SKM-1 treated with dmso at 0.1 percent for 144 hours (cell line): ENCODE measurements around the gene ID2.

Experiments used
- DNase-seq: peaks from one replicate; lab custom pipeline; 2025; ENCODE audit not compliant: unreplicated experiment; lab: John Stamatoyannopoulos, UW

ID2 gene, protein sequence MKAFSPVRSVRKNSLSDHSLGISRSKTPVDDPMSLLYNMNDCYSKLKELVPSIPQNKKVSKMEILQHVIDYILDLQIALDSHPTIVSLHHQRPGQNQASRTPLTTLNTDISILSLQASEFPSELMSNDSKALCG

DNA sequence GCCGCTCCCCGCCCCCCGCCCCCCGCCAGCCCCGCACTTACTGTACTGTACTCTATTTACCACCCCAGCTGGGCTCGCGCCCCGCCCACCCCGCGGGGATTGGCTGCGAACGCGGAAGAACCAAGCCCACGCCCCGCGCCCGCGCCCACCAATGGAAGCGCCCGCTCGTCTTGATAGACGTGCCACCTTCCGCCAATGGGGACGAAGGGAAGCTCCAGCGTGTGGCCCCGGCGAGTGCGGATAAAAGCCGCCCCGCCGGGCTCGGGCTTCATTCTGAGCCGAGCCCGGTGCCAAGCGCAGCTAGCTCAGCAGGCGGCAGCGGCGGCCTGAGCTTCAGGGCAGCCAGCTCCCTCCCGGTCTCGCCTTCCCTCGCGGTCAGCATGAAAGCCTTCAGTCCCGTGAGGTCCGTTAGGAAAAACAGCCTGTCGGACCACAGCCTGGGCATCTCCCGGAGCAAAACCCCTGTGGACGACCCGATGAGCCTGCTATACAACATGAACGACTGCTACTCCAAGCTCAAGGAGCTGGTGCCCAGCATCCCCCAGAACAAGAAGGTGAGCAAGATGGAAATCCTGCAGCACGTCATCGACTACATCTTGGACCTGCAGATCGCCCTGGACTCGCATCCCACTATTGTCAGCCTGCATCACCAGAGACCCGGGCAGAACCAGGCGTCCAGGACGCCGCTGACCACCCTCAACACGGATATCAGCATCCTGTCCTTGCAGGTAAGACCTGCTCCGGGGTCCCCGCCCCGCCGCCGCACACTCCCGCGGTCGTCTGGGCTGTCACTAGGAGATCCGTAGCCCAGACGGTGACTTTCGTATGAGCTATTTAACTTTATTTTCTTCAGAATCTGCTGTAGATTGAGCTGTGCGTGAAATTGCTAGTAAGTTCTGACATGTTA, at the start of gene ID2:
TSS of gene ID2 (plus strand) at position 271 of the 907 bp plus-strand sequence. CDS start at position 381, 110 bp downstream.
- peak; percentile 94 for DNase-seq

DNA sequence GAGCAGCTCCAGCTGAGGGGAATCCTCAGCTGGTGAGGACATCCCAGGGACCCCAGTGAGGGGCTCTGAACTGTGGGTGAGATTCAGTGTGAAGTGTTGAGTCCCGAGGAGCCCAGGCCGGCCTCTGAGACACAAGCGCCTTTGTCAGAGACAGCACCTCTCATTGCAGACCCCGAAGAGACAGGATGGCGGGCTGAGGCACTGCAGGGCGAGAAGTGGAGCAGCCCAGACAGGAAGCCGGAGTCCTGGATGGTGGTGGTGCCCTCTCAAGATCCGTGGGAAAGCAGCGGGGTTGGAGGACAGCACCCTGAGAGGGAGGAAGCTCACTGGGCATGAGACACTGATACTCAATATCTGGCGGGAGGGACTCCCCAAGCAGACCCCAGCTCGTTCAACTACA, 49.1 kb upstream of the ID2 start:
- no peak for DNase-seq

DNA sequence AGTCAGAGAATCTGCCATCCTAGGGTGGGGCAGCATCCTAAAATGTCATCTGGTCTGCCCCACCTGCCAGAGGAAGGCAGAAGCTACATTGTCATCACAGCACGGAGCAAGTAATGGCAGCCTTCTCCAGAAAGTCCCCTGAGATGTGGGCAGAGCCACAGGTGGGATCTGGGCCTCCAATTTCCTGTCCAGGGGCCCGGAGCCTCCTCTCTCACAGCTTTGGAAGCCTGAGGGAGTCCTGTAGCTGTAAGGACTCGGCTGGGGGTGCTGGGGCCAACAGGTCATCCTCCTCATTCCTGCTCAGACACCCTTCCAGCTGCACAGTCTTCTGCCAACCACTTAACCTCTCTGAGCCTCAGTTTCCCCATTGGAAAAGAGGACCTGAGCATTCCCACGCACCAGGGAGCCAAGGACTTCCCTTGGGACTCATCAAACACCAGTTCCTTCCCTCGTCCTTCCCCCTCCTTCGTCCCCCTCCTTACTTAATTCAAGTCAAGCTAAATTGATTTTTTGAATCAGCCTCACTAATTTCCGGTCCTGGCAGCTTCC, 48.6 kb upstream of the ID2 start:
- DNase-seq: no peak

DNA sequence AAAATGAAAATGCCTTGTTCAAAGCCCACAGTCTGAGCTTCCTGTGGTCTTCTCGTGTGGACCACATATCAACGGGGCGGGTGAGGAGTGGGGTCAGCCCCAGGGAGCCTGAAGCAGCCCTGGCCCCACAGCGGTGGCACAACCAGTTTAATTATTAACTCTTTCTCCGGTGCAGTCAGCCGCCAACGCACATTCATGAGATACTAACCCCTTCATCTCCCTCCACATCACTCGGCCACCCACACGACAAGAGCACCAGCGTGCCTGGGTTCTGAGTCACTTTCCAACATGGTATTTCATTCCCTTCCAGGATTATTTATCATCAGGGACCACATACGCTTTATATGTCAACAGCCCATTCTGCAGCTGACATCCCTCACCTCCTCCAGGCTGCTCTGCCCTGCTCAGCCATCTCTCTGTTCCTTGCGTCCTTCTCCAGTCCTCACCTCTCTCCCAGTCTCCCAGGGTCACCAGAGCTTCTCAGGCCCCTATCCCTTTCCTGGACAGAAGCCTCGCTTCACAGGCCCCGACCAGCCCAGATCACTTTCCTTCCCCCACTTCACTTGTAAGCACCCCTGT, 48.0 kb upstream of the ID2 start:
- no peak for DNase-seq

DNA sequence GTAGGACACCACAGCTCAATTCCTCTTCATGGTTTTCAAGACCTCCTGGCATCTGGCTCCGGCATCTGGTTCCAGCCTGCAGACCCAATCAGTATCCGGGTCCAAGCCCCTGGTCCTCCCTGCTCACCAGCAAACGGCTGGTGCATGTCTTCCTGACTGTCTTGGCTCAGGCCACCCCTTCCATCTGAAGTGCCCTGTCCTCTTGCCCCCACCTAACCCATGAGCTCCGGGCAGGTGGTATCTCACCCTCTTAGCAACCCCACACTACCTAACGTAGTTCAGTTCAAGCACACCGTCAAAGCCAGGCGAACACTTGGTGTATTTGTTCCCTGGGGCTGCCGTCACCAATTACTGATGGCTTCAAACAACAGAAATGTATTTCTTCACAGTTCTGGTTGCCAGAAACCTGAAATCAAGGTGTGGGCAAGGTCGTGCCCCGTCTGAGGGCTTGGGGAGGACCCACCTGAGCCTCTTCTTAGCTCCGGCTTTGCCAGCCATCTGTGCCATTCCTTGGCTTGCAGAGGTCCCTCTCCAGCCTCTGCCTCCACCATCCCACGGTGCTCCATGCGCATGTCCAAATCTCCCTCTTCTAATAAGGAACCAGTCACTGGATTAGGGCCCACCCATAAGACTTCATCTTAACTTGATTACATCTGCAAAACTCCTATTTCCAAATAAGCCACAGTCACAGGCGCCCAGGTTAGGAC, 47.2 kb upstream of the ID2 start:
- no peak for DNase-seq

DNA sequence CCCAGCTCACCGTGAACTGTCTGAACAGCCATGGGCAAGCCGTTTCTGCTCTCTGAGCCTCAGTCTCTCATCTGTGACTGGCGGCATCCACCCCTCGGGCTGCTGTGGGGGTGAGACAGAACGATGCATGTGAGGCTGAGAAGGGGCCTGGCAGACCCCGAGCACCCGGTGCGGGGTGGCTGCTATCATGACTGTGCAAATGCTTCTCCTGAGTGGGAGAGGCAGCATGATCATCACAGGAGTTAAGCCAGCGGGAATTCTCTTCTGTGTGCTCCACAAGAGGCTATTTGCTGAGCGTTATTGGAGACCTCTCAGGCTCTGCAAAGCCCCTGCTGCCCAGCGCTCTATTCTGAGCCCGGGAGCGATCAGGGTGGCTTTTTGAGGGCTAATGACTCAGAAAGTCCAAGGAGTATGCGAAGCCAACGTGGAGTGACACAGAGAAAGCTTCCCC, 45.8 kb upstream of the ID2 start:
- DNase-seq: no peak

DNA sequence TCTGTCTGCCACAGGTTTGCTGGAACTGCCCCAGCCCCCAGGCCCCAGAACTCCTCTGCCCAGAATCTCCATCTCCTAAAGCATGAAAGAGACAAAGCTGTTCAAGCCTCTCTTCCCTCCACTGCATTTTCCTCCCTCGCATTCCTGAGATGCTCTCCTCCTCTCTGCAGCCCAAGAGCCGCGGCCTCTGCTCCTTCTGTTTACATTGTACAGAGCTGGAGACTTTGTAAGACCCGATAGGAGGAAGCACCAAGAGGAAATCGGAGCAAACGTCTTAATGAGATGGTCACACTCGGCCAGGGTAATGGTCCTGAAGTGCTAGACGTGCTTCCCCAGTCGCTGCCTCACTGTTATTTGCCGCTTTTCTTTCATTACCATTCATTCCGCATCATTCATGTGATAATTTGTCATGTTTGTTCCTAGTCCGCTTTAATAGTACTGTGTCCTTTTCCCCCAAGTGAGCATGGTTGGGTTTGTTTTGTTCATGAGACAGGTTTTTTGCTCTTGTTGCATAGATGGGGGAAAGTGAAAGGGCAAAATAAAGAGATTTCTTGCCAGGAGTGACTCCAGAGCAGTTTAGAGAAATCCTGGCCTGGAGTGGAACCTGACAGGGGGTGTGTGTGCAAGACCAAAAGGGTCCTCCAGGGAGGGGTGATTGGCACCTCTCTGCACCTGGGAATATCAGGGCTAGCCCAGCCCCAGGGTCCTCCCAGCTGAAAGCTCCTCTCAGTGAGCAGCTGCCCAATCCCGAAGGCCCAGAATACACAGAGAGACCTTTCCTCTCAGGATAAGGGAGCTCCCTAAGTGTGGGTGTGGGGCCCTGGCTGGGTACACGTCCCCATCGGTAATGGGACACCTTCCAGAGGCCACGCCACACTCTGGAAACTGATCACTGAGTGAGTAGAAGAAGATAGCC, 44.9 kb upstream of the ID2 start:
- no peak for DNase-seq

DNA sequence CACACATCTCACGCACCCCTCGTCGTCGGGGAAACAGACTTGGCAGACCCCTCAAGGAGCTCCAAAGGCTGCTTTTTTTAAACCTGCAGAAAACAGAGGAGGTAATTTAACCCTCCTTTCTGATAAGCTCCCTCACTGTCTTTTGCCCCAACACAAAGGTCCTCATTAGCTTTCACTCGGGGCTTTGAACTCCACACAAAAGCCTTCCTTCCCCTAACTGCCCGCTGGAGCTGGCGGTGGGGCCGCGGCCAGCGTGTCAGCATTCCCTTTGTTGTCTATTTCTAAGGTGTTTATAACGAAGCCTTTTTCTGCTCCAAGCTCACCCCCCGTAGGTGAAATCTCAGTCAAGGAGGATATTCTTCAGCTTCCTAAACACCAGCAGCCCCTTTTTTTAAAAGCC, 43.5 kb upstream of the ID2 start:
- DNase-seq: no peak

DNA sequence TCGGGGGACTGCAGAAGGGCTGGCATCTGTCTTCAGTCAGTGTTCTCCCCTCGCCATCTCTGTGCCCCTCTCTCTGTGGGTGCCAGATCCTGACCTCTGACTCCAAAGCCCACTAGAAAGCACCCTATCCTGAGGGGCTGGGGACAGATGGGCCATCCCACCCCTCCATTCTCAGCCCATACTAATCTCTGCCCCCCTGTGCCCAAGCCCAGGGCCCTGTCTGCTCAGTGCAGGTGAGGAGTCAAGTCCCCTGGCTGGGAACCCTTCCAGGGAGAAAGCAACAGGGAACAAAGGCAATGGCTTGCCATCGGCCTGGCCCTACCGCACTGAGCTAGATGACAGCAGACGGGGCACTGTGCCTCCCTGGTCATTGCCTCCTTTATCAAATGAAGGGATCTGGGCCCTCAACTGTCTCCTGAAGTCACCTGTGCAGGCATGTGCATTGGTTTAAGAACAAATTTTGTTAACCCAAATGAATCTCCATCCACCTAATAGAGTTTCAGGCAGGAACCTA, 42.7 kb upstream of the ID2 start:
- DNase-seq: no peak

DNA sequence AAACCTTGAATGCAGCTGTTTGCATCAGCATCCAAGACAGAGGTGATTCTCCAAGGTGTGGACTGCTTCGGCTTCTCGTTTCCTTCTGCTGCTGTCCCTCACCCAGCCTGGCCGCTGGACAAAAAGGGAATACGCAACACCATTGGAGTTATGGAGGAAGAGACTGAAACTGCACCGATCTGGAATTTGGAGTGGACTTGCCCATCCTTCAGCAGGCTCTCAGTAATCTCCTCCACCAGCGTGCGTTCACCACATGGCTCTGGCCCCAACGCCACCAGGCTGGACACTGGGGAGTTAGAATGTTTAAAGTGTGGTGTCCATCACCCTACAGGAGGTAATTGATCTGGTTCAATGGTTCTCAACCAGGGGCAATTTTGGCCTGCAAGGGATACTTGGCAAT, 41.4 kb upstream of the ID2 start:
- DNase-seq: no peak

DNA sequence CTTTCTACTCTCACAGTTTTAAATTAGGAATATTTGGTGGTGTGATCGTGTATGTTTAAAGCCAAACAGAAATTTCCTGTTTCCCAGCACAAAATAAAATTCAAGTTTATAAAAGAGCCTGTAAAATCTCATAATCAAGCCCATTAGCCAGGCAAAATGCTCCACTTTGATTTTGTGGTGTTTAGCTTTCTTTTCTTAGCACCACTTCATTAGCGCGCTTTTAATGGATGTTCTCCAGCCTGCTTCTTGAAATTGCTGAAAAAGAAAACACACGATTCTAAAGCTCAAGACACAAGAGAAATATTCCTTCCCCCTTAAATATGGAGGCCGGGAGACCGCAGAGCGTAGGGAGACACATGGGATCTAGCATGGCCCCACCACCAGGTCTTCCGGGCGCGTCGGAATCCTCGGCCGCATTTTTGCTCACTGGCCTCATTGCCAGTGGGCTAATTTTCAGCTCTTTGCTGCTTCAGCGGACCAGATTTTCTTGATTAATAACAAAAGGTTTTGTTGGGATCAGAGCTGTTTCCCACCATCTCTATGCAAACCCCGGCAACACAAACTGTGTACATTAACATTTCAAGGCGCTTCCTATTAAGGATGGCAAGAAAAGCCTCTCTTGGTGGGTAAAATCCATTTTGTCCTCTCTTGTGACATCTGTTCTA, 40.4 kb upstream of the ID2 start:
- no peak for DNase-seq

DNA sequence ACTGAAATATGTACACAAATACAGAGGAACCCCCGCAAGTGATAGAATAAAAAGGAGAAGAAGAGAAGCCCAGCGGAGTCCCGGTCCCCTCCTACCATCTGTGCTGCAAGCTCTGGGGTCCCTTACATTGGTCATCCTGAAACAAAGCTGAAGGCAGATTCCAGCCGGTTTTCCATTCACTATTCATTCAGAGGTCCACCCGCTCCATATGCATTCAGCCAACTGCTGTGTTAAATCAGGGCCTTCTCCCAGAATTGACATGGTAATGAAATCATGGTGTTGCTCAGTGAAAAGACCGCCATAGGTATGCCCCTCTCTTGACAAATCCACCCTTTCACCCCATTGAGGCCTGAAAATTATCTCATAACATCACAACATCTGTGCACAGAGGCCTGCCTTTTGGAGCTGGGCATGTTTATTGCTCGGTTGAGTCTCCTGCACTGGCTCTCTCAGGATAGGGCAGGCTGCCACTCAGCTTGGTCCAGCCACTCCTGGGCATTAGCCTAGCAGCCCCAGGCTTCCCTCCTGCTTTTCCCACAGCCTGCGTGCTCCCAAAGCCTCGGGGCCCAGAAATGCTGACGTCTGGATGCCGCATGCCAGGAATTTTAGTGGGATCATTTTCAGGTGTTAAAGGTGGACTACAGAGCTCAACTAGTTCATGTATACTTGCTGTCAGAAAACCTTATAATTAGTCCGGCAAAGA, 39.3 kb upstream of the ID2 start:
- DNase-seq: no peak

DNA sequence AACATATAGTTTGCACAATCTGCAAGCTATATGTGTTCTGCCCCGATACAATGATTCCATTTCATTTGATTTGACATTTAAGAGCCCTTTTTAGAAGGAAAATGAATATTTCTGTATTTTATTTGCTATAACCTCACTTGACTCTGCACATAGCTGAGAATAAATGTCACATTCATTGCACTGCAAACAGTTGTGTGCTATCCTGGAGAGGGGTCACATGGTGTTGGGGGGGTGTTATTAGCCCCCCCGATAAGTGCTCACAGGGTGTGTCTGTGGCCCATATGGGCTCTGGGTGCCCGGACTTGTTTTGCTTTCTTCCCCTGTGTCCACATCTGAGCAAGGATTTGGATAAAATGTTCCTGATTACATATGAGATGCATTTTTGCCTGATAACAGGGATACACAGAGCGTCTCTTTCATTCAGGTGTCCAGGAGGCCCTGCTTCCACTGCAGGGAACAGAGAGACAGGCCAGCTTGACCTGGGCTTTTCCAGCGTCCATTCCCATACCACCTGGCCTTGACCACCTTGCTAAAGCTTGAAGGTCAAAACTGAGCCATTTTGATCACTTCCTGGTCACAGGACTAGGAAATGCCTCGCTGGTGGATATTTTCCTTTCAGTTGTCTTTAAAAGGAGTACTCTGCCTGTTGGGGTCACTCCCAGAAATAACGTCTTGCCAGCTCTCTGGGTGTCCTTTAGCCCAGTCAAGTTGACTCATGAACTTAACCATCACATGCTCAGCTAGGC, 38.4 kb upstream of the ID2 start:
- no peak for DNase-seq

DNA sequence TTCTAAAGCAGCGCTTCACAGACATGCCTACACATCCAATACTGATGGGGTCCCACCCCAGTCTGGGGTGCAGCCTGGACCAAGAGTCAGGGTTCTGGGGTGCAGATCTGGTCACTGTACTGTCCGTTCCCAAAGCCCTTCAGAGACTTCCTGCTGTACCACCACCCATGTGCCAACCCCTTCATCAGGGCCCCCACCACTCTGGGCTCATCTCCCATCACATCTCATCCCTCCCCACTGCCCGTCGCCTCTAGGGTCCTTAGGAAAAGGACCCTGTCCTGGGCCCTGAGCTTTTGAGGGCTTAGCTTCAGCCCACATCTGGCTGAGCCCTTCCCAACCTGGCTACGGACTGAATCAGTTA, 37.9 kb upstream of the ID2 start:
- no peak for DNase-seq

DNA sequence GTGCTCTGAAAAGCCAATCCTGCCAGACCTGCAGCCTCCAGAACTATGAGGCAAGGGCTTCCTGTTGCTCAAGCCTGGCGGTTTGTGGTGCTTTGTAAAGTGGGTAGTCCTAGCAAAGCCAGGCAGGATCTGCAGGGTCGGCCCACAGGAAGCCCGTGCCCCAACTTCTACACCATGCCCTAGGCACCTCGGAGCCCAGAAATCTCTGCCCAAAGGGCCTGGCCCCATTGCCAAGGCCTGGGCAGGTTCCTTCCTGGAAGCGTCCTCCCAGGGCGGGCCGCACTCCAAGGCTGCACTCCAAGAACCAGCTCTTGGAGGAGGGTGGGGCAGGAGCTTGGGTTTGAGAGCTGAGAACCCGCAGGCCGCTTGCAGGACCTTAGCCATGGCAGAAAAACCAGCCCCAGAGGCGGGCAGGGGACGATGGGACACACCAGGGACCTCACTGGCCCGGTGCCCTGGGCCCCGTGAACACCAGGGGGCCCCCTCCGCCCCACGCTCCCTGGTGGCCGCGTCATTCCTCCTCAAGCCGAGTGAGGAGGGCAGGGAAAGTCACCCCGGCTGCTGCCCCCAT, 37.2 kb upstream of the ID2 start:
- DNase-seq: peak; percentile 89

DNA sequence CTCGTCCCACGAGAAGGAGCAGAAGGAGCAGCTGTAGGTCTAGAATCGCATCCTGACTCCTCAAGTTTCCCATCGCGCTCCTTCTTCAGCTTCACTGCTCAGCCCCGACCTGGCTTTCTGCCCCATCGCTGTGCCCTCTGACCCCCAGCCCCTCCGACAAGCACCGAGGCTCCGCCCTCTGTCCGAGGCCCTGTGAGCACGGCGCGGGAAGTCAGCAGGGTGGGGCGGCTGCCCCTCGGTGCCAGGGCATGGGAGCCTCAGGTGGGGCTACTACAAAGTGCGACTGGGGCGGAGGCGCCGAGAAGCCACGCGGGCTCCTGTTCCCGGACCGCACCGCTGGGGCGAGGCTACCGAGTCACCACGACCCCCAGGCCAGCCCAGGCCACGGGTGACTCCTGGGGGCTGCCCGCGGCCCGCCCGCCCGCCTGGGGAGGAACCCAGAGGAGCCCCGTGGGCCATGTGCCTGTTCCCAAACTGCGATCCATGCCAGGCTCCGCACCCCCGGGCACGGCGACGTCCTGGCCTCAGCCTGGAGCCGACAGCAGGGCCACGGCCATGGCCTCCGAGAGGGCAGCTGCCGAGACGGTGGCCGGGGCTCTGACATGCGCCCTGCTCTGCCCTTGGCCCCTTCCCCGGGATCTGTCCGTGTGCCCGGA, 36.6 kb upstream of the ID2 start:
- no peak for DNase-seq

DNA sequence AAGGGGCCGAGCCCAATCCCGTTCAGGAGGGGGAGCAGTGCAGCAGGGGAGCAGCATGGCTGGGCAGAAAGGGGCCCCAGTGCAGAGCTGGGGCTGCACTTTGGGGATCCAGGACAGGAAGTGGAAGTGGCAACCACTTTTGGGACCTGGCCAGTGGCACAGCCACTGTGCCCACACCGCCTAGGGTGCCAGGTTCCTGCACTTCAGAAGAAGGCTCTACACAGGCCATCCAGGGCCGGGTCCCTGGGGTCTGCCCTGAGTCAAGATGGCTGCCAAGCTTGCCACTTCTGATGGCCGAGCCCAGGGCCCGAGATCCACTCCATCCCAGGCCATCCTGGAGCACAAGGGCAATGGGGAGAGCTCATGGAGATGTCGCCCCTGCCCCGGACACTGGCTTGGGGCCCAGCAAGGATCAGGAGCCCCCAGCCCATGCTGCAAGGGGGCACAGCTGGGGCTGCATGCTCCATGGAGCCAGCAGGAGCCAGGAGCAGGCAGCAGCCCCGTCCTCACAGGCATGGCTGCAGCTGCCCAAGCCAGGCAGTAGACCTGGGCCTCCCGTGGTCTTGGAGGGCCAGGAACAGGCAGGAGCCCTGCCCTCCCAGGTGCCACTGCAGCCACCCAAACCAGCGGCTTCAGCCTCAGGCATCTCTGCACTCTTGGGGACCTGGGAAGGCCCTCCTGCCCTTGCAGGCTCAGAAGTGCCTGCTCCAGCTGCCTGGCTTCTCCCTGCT, 35.0 kb upstream of the ID2 start:
- no peak for DNase-seq
